SK-N-SH (cell line): ENCODE measurements around the gene PDIA4. TPM values are rescaled to one million over a fixed set of nuclear protein-coding genes. Genes with fewer than 3 reads are reported as not detected.

Experiments
- CTCF ChIA-PET: fragments of 300-600, 350-600 bp; formaldehyde crosslinking; extraction: SDS; loops from one replicate; lab custom pipeline; 2021; lab: Yijun Ruan, JAX
- POLR2A ChIA-PET: fragments of 350-600 bp; sonication (Branson Sonifier 250); formaldehyde crosslinking; extraction: SDS; loops from one replicate; lab custom pipeline; 2020; ENCODE audit warnings: antibody characterized with exemption, inconsistent platforms; lab: Yijun Ruan, JAX
- DNase-seq: peaks from one replicate; pipeline ENCODE4 v3.0.0; 2012
- H2AFZ ChIP-seq: fragments of 200-600 bp; sonication (generic); 2 replicates; pipeline ENCODE4 v1.8.1; 2016; ENCODE audit warnings: antibody characterized with exemption, mild to moderate bottlenecking, low read depth
- H3F3A ChIP-seq: fragments of 200-600 bp; sonication (generic); replicated peaks from 2 replicates; pipeline ENCODE3; 2016; ENCODE audit warnings: antibody characterized with exemption, mild to moderate bottlenecking; ENCODE audit not compliant: insufficient read depth
- H3K27ac ChIP-seq, 2 experiments: fragments of 200-500 bp in 1 of 2; fragments of 200-600 bp in 1 of 2; sonication (Bioruptor generic) in 1 of 2; sonication (generic), shearing (Covaris generic) in 1 of 2; 2 replicates each; pipeline versions ENCODE4 v1.5.1 to v1.6.1; 2014 to 2016; ENCODE audit warnings: low read depth in 2 of 2, inconsistent platforms in 1 of 2, low read length in 1 of 2, mild to moderate bottlenecking in 1 of 2, mixed read lengths in 1 of 2
- H3K27me3 ChIP-seq: fragments of 200-600 bp; sonication (generic), shearing (Covaris generic); 2 replicates; pipeline ENCODE4 v1.6.1; 2016; ENCODE audit warnings: mixed run types; ENCODE audit not compliant: insufficient read depth
- H3K36me3 ChIP-seq, 2 experiments: fragments of 200-500 bp in 1 of 2; fragments of 200-600 bp in 1 of 2; sonication (Bioruptor generic) in 1 of 2; sonication (generic) in 1 of 2; replicated peaks in 1 of 2; 2 replicates each; pipeline versions ENCODE3 to v1.5.1; 2014 to 2016; ENCODE audit warnings: low read length in 1 of 2, mild to moderate bottlenecking in 1 of 2; ENCODE audit not compliant: insufficient read depth in 2 of 2, control insufficient read depth in 1 of 2
- H3K4me1 ChIP-seq, 2 experiments: fragments of 200-500 bp in 1 of 2; fragments of 200-600 bp in 1 of 2; sonication (Bioruptor generic) in 1 of 2; sonication (generic), shearing (Covaris generic) in 1 of 2; 2 replicates each; pipeline versions ENCODE4 v1.5.1 to v1.6.1; 2014 to 2016; ENCODE audit warnings: low read depth in 1 of 2, low read length in 1 of 2, mixed run types in 1 of 2; ENCODE audit not compliant: insufficient read depth in 2 of 2, control insufficient read depth in 1 of 2
- H3K4me2 ChIP-seq: fragments of 200-600 bp; sonication (generic), shearing (Covaris generic); 2 replicates; pipeline ENCODE4 v1.6.1; 2017; ENCODE audit warnings: mixed run types
- H3K4me3 ChIP-seq, 2 experiments: fragments of 200-500 bp in 1 of 2; fragments of 200-600 bp in 1 of 2; sonication (Bioruptor generic) in 1 of 2; sonication (generic), shearing (Covaris generic) in 1 of 2; 2 replicates each; pipeline versions ENCODE4 v1.5.1 to v1.8.1; 2014 to 2016; ENCODE audit warnings: low read depth in 2 of 2, inconsistent platforms in 1 of 2, low read length in 1 of 2, mild to moderate bottlenecking in 1 of 2, mixed read lengths in 1 of 2, moderate library complexity in 1 of 2
- H3K79me2 ChIP-seq: fragments of 200-600 bp; sonication (generic); 2 replicates; pipeline ENCODE4 v1.8.1; 2017; ENCODE audit warnings: mild to moderate bottlenecking; ENCODE audit not compliant: insufficient read depth
- H3K9ac ChIP-seq: fragments of 200-600 bp; sonication (generic); 2 replicates; pipeline ENCODE4 v1.6.1; 2017; ENCODE audit warnings: mixed run types
- H3K9me2 ChIP-seq: fragments of 200-600 bp; sonication (generic); 2 replicates; pipeline ENCODE4 v1.6.1; 2017; ENCODE audit warnings: mixed run types
- H3K9me3 ChIP-seq: fragments of 200-600 bp; sonication (generic); 2 replicates; pipeline ENCODE4 v1.6.1; 2017; ENCODE audit warnings: mixed run types, mild to moderate bottlenecking, moderate library complexity
- H4K20me1 ChIP-seq: fragments of 200-600 bp; sonication (generic); 2 replicates; pipeline ENCODE4 v1.6.1; 2017; ENCODE audit warnings: mild to moderate bottlenecking, mixed run types; ENCODE audit not compliant: insufficient read depth
- ELF1 ChIP-seq: IDR thresholded peaks from 2 replicates; pipeline ENCODE4 v1.4.0; 2012
- EZH2phosphoT487 ChIP-seq: fragments of 200-600 bp; sonication (generic); IDR thresholded peaks from 2 replicates; pipeline ENCODE4 v1.6.1; 2017; ENCODE audit warnings: low read depth, mixed run types, mild to moderate bottlenecking, antibody characterized with exemption, moderate library complexity, borderline replicate concordance
- FOSL2 ChIP-seq: IDR thresholded peaks from 2 replicates; pipeline ENCODE4 v1.4.0; 2012; ENCODE audit warnings: low read depth, mild to moderate bottlenecking, moderate library complexity, borderline replicate concordance
- MXI1 ChIP-seq: IDR thresholded peaks from 2 replicates; pipeline ENCODE4 v1.6.1; 2012; ENCODE audit warnings: mild to moderate bottlenecking, low read depth, low read length, improper control_type of control experiment
- NFIC ChIP-seq: IDR thresholded peaks from 2 replicates; pipeline ENCODE4 v1.4.0; 2012; ENCODE audit warnings: borderline replicate concordance
- POLR2AphosphoS5 ChIP-seq: IDR thresholded peaks from 2 replicates; pipeline ENCODE4 v1.6.1; 2012; ENCODE audit warnings: low read depth, low read length
- RAD21 ChIP-seq: IDR thresholded peaks from 2 replicates; pipeline ENCODE4 v1.6.1; 2012; ENCODE audit warnings: mild to moderate bottlenecking, low read length
- RFX5 ChIP-seq: IDR thresholded peaks from 2 replicates; pipeline ENCODE4 v1.6.1; 2012; ENCODE audit warnings: mild to moderate bottlenecking, improper control_type of control experiment, low read length
- RXRA ChIP-seq: IDR thresholded peaks from 2 replicates; pipeline ENCODE4 v1.4.0; 2012; ENCODE audit warnings: low read depth, mild to moderate bottlenecking, borderline replicate concordance
- SIN3A ChIP-seq: IDR thresholded peaks from 2 replicates; pipeline ENCODE4 v1.6.1; 2012; ENCODE audit warnings: low read depth, mild to moderate bottlenecking, low read length, moderate library complexity, borderline replicate concordance
- TAF1 ChIP-seq: IDR thresholded peaks from 2 replicates; pipeline ENCODE4 v1.6.1; 2012; ENCODE audit warnings: low read depth, mild to moderate bottlenecking, low read length, moderate library complexity, borderline replicate concordance
- YY1 ChIP-seq: IDR thresholded peaks from 2 replicates; pipeline ENCODE4 v1.4.0; 2012; ENCODE audit warnings: low read depth, mild to moderate bottlenecking
- WGBS: methylation state at CpG from one replicate; pipeline ENCODE4 v1.1.6; 2017; ENCODE audit warnings: low lambda C conversion rate; 5-methylcytosine and 5-hydroxymethylcytosine counted together
- polyA plus RNA-seq, 3 experiments: library from polyadenylated mRNA; depleted of rRNA; stranded (reverse); fragments of >200 nt; gene quantifications; 2 replicates each; pipeline ENCODE4 v1.2.3, GENCODE V29; 2012
- TF ChIP-seq, protein P1 (sequence below): IDR thresholded peaks from 2 replicates; pipeline ENCODE4 v1.4.0; 2012; ENCODE audit warnings: low read depth, borderline replicate concordance
- TF ChIP-seq, protein P2 (sequence below): fragments of 200-600 bp; sonication (generic); IDR thresholded peaks from 2 replicates; pipeline ENCODE4 v1.6.1; 2017; ENCODE audit warnings: antibody characterized with exemption, mild to moderate bottlenecking, moderate library complexity
- TF ChIP-seq, protein P3 (sequence below): IDR thresholded peaks from 2 replicates; pipeline ENCODE4 v1.4.0; 2012; ENCODE audit warnings: low read depth, borderline replicate concordance
- TF ChIP-seq, protein P4 (sequence below): IDR thresholded peaks from 2 replicates; pipeline ENCODE4; 2012

The PDIA4 gene
- polyA plus RNA-seq, 1 of the 3 experiments (the other 2 are of a cell fraction) = 400 TPM

DNA sequence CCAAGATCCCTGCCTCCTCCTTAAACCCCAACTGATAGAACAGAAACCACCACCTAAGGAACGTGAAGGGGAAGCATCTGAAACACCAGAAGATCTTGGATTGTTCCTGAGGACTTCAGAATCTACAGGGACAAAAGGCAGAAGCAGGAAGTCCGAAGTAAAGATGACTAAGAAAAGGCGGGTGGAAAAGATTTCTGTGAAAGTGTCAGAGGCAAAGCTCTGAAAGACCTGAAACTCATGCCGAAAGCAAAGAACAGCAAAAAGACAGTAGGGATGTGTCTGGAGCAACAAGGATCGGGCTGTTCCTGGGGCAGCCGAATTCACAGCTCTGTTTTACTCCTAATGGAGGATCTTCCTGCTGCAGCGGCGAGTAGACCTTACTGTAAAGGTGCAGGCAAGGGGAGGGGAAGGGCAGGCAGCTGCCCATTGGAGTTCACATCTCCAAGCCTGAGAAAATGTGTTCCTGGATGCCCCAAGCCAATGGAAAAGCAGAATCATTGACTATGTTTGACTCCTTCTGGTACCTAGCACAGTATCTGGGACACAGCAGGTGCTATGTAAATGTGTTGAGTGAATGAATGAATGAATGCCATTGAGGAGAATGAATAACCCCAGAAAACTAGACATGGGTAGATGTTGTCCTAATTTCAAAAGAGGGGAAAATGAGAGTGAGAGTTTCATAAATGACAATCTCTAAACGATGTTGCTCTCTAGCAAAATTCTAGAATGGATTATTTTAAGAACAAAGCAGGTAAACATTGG lies 40.4 kb downstream of the PDIA4 start:
- Histone ChIP-seq H3K27ac (peak overlapping the region; percentile 75 to 83), H3K36me3 (no peaks in the 10 kb centered on the region), H3K4me2 (peak overlapping the region; percentile 91), H3K9me3 (no peaks in the 10 kb centered on the region), H4K20me1 (no peaks in the 10 kb centered on the region), H2AFZ (peak overlapping the region; percentile 97), H3K27me3 (no peaks in the 10 kb centered on the region), H3K79me2 (no peaks in the 10 kb centered on the region), H3K4me1 (peaks cover 6 to 12% of the 10 kb centered on the region in 2 experiments; a peak in 2 of 4 replicates), H3K9ac (peak overlapping the region; percentile 64), H3F3A (peaks cover 34% of the 10 kb centered on the region), H3K4me3 (peak overlapping the region; percentile 79 to 89), H3K9me2 (no peaks in the 10 kb centered on the region)
- ChIA-PET CTCF (interaction anchor here (1.0 to 3.4 kb wide), 11 partner anchors 11 to 412 kb away, joined by 3 to 19 read pairs (median 4); no protein-coding TSS in a partner anchor), POLR2A (interaction anchor here (0.7 to 1.8 kb wide), 3 partner anchors 13 to 78 kb away, joined by 3 to 8 read pairs (median 6); no protein-coding TSS in a partner anchor)
- peak; percentile 60 for DNase-seq
- WGBS = 1% methylated on average over 9 of the region's 9 CpGs
- TF ChIP-seq FOSL2 (no peak), NFIC (no peak), MXI1 (peak; percentile 80; the same call in 1 of the 2 replicates), TAF1 (no peak), RFX5 (0 out of 2 replicates have a peak, but pooled peaks have one; percentile 14)
- TF ChIP-seq, protein P1, sequence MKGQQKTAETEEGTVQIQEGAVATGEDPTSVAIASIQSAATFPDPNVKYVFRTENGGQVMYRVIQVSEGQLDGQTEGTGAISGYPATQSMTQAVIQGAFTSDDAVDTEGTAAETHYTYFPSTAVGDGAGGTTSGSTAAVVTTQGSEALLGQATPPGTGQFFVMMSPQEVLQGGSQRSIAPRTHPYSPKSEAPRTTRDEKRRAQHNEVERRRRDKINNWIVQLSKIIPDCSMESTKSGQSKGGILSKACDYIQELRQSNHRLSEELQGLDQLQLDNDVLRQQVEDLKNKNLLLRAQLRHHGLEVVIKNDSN = no peak

DNA sequence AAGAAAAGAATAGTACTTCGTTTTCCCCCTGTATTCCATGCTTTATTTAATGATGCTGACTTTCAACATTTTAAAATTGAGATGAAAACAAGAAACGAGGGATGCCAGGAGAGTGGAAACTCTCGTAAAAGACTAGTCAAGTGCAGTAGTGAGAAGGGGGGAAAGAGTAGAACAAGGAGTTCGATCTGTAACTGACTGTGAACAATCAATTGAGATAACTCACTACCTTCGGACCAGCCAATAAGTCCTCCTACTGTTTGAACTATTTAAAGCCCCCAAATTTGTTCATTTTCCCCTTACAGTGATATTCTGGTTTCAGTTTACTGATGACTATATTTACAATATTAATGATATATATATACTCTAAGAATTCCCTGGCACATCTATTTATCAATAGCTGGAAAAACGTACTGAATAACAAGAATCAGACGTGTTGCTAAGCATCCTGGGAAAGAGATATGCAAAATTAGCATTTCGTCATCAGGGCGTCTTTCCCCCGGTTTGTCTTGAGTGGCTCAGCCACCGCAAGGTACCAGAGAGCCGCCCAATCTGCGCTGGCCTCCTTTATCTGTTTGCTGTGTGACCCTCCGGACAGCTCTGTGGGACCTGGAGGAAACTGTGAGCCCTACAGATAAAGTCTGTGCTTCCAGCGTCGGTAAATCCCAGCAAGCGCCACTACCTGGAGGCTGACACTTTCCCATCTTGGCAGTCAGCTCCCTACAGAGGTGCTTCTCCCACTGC lies 41.1 kb downstream of the PDIA4 start:
- Histone ChIP-seq H4K20me1 (no peaks in the 10 kb centered on the region), H2AFZ (peak overlapping the region; percentile 97), H3K4me1 (peaks cover 6 to 12% of the 10 kb centered on the region in 2 experiments; a peak in 2 of 4 replicates), H3K27ac (peak overlapping the region; percentile 75 to 83), H3K4me2 (peak overlapping the region; percentile 91), H3K9me2 (no peaks in the 10 kb centered on the region), H3K79me2 (no peaks in the 10 kb centered on the region), H3K9me3 (no peaks in the 10 kb centered on the region), H3K4me3 (peak overlapping the region; percentile 79 to 89), H3K36me3 (no peaks in the 10 kb centered on the region), H3K9ac (peak overlapping the region; percentile 64), H3F3A (peaks cover 40% of the 10 kb centered on the region), H3K27me3 (no peaks in the 10 kb centered on the region)
- 3% methylated on average over 17 of the region's 17 CpGs for WGBS
- ChIA-PET POLR2A (interaction anchor here (0.7 to 1.8 kb wide), 3 partner anchors 14 to 78 kb away, joined by 3 to 8 read pairs (median 6); no protein-coding TSS in a partner anchor), CTCF (interaction anchor here (1.0 to 3.4 kb wide), 11 partner anchors 11 to 412 kb away, joined by 3 to 19 read pairs (median 4); no protein-coding TSS in a partner anchor)
- peak; percentile 94 for DNase-seq
- TF ChIP-seq RXRA (no peak), POLR2AphosphoS5 (peak; percentile 50; the same call in 1 of the 2 replicates), YY1 (no peak), ELF1 (no peak), SIN3A (0 out of 2 replicates have a peak, but pooled peaks have one; percentile 12), EZH2phosphoT487 (no peak), FOSL2 (peak; percentile 77), RAD21 (no peak)
- TF ChIP-seq, protein P2, sequence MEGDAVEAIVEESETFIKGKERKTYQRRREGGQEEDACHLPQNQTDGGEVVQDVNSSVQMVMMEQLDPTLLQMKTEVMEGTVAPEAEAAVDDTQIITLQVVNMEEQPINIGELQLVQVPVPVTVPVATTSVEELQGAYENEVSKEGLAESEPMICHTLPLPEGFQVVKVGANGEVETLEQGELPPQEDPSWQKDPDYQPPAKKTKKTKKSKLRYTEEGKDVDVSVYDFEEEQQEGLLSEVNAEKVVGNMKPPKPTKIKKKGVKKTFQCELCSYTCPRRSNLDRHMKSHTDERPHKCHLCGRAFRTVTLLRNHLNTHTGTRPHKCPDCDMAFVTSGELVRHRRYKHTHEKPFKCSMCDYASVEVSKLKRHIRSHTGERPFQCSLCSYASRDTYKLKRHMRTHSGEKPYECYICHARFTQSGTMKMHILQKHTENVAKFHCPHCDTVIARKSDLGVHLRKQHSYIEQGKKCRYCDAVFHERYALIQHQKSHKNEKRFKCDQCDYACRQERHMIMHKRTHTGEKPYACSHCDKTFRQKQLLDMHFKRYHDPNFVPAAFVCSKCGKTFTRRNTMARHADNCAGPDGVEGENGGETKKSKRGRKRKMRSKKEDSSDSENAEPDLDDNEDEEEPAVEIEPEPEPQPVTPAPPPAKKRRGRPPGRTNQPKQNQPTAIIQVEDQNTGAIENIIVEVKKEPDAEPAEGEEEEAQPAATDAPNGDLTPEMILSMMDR = 0 out of 2 replicates have a peak, but pooled peaks have one; percentile 9
- TF ChIP-seq, protein P3, sequence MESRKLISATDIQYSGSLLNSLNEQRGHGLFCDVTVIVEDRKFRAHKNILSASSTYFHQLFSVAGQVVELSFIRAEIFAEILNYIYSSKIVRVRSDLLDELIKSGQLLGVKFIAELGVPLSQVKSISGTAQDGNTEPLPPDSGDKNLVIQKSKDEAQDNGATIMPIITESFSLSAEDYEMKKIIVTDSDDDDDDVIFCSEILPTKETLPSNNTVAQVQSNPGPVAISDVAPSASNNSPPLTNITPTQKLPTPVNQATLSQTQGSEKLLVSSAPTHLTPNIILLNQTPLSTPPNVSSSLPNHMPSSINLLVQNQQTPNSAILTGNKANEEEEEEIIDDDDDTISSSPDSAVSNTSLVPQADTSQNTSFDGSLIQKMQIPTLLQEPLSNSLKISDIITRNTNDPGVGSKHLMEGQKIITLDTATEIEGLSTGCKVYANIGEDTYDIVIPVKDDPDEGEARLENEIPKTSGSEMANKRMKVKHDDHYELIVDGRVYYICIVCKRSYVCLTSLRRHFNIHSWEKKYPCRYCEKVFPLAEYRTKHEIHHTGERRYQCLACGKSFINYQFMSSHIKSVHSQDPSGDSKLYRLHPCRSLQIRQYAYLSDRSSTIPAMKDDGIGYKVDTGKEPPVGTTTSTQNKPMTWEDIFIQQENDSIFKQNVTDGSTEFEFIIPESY = peak; percentile 45; the same call in 1 of the 2 replicates
- TF ChIP-seq, protein P1 = no peak
- TF ChIP-seq, protein P4, sequence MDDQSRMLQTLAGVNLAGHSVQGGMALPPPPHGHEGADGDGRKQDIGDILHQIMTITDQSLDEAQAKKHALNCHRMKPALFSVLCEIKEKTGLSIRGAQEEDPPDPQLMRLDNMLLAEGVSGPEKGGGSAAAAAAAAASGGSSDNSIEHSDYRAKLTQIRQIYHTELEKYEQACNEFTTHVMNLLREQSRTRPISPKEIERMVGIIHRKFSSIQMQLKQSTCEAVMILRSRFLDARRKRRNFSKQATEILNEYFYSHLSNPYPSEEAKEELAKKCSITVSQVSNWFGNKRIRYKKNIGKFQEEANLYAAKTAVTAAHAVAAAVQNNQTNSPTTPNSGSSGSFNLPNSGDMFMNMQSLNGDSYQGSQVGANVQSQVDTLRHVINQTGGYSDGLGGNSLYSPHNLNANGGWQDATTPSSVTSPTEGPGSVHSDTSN = no peak; the same call in 1 of the 2 replicates
